Osteocyte (in vitro differentiated cells): ENCODE measurements around the gene TTC7B. TPM values are rescaled to one million over a fixed set of nuclear protein-coding genes. Genes with fewer than 3 reads are reported as not detected.

Experiments
- DNase-seq: peaks from one replicate; pipeline ENCODE4 v3.0.0; 2021; ENCODE audit warnings: mixed read lengths; ENCODE audit not compliant: unreplicated experiment; ENCODE audit errors: extremely low spot score
- H3K27ac Mint-ChIP-seq: one replicate; pipeline ENCODE4 v1.8.0; 2021; ENCODE audit warnings: mild to moderate bottlenecking, mixed read lengths; ENCODE audit not compliant: unreplicated experiment
- H3K27me3 Mint-ChIP-seq: one replicate; pipeline ENCODE4 v1.8.0; 2021; ENCODE audit warnings: mixed read lengths; ENCODE audit not compliant: unreplicated experiment
- H3K36me3 Mint-ChIP-seq: one replicate; pipeline ENCODE4 v1.8.0; 2021; ENCODE audit warnings: mixed read lengths; ENCODE audit not compliant: unreplicated experiment
- H3K4me1 Mint-ChIP-seq: one replicate; pipeline ENCODE4 v1.8.0; 2021; ENCODE audit warnings: mixed read lengths; ENCODE audit not compliant: unreplicated experiment
- H3K4me3 Mint-ChIP-seq: one replicate; pipeline ENCODE4 v1.8.0; 2021; ENCODE audit warnings: mild to moderate bottlenecking, moderate library complexity, mixed read lengths; ENCODE audit not compliant: unreplicated experiment
- H3K9me3 Mint-ChIP-seq: one replicate; pipeline ENCODE4 v1.8.0; 2021; ENCODE audit warnings: mixed read lengths; ENCODE audit not compliant: unreplicated experiment
- total RNA-seq: library from RNA; stranded (reverse); gene quantifications from 2 replicates; pipeline ENCODE4 v1.2.1, GENCODE V29; 2021
- TF ChIP-seq, protein P1 (sequence below): fragments of 200-600 bp; sonication (generic); IDR thresholded peaks from 2 replicates; pipeline ENCODE4 v1.5.0; 2021; ENCODE audit warnings: antibody characterized with exemption, mild to moderate bottlenecking, moderate library complexity

The TTC7B gene
- total RNA-seq, 1 donor from 2014 or later = 43.2 TPM

DNA sequence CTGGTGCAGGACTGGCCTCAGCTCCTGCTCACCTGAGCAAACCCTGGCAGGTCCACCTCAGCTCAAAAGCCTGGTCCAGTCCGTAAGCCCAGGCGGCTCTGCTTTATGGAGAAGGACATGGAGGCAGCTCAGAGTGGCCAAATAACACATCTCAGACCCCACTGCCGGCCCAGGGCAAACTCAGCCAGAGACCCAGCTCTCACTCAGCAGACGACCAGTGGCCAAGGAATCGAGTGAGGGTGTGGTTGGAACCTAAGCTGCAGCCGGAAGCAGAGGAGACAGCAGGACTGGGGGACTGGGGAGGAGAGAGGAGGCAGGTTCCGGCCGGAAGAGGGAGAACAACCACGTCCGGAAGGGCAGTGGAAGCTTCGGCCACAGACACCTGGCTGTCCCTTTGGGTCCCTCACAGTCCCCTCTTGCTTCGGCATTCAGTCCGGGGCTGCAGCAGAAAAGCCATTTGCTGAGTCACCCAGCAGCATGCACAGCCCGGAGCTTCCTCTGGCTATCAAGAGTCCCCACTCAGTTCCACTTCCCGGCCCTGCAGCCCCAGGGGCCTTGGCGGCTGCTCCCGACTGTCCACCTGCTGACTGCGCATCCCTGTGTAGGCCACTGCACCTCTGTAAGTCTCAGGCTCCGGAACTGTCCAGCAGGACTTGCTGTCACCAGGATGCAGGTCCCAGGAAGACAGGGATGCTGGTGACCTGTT lies 315.4 kb downstream of the TTC7B start:
- TF ChIP-seq, protein P1, sequence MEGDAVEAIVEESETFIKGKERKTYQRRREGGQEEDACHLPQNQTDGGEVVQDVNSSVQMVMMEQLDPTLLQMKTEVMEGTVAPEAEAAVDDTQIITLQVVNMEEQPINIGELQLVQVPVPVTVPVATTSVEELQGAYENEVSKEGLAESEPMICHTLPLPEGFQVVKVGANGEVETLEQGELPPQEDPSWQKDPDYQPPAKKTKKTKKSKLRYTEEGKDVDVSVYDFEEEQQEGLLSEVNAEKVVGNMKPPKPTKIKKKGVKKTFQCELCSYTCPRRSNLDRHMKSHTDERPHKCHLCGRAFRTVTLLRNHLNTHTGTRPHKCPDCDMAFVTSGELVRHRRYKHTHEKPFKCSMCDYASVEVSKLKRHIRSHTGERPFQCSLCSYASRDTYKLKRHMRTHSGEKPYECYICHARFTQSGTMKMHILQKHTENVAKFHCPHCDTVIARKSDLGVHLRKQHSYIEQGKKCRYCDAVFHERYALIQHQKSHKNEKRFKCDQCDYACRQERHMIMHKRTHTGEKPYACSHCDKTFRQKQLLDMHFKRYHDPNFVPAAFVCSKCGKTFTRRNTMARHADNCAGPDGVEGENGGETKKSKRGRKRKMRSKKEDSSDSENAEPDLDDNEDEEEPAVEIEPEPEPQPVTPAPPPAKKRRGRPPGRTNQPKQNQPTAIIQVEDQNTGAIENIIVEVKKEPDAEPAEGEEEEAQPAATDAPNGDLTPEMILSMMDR = no peak
- H3K27ac Mint-ChIP-seq = no peak overlapping the region
- peaks cover 12% of the 10 kb centered on the region for H3K27me3 Mint-ChIP-seq
- no peaks in the 10 kb centered on the region for H3K4me1 Mint-ChIP-seq
- no peak for DNase-seq
- H3K36me3 Mint-ChIP-seq = no peaks in the 10 kb centered on the region
- H3K9me3 Mint-ChIP-seq = no peaks in the 10 kb centered on the region
- no peak overlapping the region for H3K4me3 Mint-ChIP-seq

DNA sequence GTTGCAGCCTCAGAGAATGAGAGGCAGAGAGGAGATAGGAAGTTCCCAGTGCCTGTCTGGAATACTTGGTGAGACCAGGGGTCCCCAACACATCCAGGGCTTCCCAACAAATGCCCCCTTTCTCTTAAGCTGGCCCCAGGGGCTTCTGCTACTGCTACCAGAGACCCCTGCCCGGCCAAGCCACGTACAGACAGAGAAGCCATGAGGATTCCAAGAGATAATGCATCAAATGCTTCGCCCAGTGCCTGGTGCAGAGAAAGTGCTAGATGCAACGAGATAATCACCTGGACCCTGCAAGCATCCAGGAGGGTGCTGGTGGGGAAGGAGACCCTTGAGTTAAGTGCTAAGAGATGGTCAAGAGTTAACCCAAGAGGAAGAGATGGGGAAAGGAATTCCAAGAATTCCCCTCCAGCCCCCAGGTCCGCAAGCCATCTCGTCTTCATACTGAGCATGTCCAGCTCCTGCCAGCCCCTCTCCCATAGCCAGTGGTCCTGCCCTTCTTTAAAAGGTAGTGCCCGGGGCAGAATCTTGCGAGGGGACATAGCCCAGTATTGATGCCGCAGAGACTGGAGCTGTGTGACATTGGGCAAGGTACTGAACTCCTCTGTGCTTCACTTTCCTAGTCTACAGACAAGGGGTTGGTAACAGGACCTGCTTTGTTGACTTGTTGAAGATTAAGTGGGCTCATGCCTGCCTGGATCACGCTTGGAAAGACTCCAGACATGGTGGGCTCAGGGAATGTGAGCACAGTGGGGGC lies 316.1 kb downstream of the TTC7B start:
- H3K4me3 Mint-ChIP-seq = no peak overlapping the region
- H3K27ac Mint-ChIP-seq = no peak overlapping the region
- H3K9me3 Mint-ChIP-seq = no peaks in the 10 kb centered on the region
- peaks cover 12% of the 10 kb centered on the region for H3K27me3 Mint-ChIP-seq
- no peak for DNase-seq
- TF ChIP-seq, protein P1 = no peak
- H3K36me3 Mint-ChIP-seq = no peaks in the 10 kb centered on the region
- peaks cover 2% of the 10 kb centered on the region for H3K4me1 Mint-ChIP-seq

DNA sequence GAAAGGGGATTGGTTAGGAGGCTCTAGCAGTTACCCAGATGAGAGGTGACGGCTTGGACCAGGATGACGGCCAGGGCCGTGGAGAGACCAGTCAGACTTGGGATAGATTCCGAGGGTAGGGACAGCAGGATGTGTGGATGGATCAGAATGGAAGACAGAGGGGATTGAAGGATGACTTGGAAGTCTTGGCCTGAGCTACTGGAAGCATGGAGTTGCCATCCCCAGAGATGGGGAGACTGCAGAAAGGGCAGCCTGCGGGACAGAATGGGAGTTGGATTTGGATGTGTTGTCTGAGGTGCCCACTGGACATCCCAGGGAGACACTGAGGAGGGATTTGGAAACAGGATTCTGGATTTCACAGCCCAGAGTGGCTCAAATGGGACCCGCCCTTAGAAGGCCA lies 317.1 kb downstream of the TTC7B start:
- TF ChIP-seq, protein P1 = no peak
- Mint-ChIP-seq H3K4me1 (peaks cover 2% of the 10 kb centered on the region), H3K36me3 (no peaks in the 10 kb centered on the region), H3K9me3 (no peaks in the 10 kb centered on the region), H3K27me3 (peaks cover 12% of the 10 kb centered on the region), H3K27ac (no peak overlapping the region), H3K4me3 (no peak overlapping the region)
- DNase-seq = no peak

DNA sequence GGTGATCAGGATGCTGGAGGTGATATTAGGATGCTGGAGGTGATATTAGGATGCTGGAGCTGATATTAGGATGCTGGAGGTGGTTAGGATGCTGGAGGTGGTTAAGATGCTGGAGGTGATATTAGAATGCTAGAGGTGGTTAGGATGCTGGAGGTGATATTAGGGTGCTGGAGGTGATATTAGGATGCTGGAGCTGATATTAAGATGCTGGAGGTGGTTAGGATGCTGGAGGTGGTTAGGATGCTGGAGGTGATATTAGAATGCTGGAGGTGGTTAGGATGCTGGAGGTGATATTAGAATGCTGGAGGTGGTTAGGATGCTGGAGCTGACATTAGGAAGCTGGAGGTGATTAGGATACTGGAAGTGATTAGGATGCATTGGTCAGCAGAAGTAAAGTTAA lies 318.0 kb downstream of the TTC7B start:
- H3K27me3 Mint-ChIP-seq = peaks cover 12% of the 10 kb centered on the region
- no peak overlapping the region for H3K27ac Mint-ChIP-seq
- H3K4me1 Mint-ChIP-seq = peaks cover 2% of the 10 kb centered on the region
- TF ChIP-seq, protein P1 = no peak
- no peak overlapping the region for H3K4me3 Mint-ChIP-seq
- no peaks in the 10 kb centered on the region for H3K9me3 Mint-ChIP-seq
- no peaks in the 10 kb centered on the region for H3K36me3 Mint-ChIP-seq
- no peak for DNase-seq

DNA sequence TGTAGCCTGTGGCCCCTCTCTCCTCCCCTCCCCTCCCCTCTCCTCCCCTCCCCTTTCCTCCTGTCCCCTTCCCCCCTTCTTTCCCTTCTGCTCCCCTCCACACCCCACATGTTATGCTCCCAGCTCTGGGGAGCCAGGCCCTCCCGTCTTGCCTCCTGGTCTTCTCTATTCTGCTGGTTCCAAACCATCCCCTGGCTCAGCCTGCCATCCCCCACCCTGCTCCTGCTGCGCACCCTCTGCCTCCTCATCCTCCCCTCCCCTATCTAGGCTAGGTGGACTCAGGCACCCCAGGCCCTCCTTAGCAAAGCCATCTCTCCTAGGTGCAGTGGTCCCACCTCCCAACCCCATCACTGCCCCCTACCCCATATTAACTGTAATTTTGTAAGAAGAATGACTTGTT lies 319.9 kb downstream of the TTC7B start:
- DNase-seq = no peak
- TF ChIP-seq, protein P1 = no peak
- Mint-ChIP-seq H3K4me1 (peaks cover 5% of the 10 kb centered on the region), H3K4me3 (no peak overlapping the region), H3K9me3 (no peaks in the 10 kb centered on the region), H3K27me3 (peaks cover 8% of the 10 kb centered on the region), H3K27ac (no peak overlapping the region), H3K36me3 (no peaks in the 10 kb centered on the region)
